Calu3 (cell line): ENCODE measurements around the gene MRPL9. TPM values are rescaled to one million over a fixed set of nuclear protein-coding genes. Genes with fewer than 3 reads are reported as not detected.
"Not testable (repeated sequence)": the region's sequence is repeated elsewhere in the genome, so short reads cannot be mapped to it uniquely, and the experiment has no call there.

Experiments
- BruUV-seq: library from RNA; stranded (reverse); fragments of 400-500 nt; replicated peaks from 2 replicates; lab custom pipeline; 2021; lab: Mats Ljungman, UMichigan
- CTCF ChIA-PET: fragments of 300-600 bp; sonication (Branson Sonifier 250); formaldehyde crosslinking; loops from one replicate; lab custom pipeline; 2022; ENCODE audit warnings: antibody characterized with exemption; lab: Charles Lee
- DNase-seq: peaks from one replicate; pipeline ENCODE4 v3.0.0; 2022
- H3K27ac Mint-ChIP-seq: one replicate; pipeline ENCODE4 v1.8.0; 2022; ENCODE audit warnings: mixed read lengths; ENCODE audit not compliant: unreplicated experiment
- H3K27me3 Mint-ChIP-seq: one replicate; pipeline ENCODE4 v1.8.0; 2022; ENCODE audit warnings: mixed read lengths; ENCODE audit not compliant: unreplicated experiment
- H3K36me3 Mint-ChIP-seq: one replicate; pipeline ENCODE4 v1.8.0; 2022; ENCODE audit warnings: mild to moderate bottlenecking, moderate library complexity, mixed read lengths; ENCODE audit not compliant: insufficient read depth, unreplicated experiment
- H3K4me1 Mint-ChIP-seq: one replicate; pipeline ENCODE4 v1.8.0; 2022; ENCODE audit warnings: mild to moderate bottlenecking, low read depth, mixed read lengths; ENCODE audit not compliant: unreplicated experiment
- H3K4me3 Mint-ChIP-seq: one replicate; pipeline ENCODE4 v1.8.0; 2022; ENCODE audit warnings: mild to moderate bottlenecking, low read depth, moderate library complexity, mixed read lengths; ENCODE audit not compliant: unreplicated experiment
- H3K9me3 Mint-ChIP-seq: one replicate; pipeline ENCODE4 v1.8.0; 2022; ENCODE audit warnings: low read depth, mixed read lengths; ENCODE audit not compliant: unreplicated experiment
- intact Hi-C: fragments of 100-400 bp; cut with micrococcal nuclease; formaldehyde crosslinking; loops from one replicate; pipeline ENCODE4 v1.10.0; 2022; ENCODE audit not compliant: unreplicated experiment
- total RNA-seq: library from RNA; stranded (reverse); gene quantifications from 2 replicates; pipeline ENCODE4 v1.2.3, GENCODE V29; 2022
- TF ChIP-seq, protein P1 (sequence below): fragments of 200-600 bp; IDR thresholded peaks from one replicate; pipeline ENCODE4 v1.8.0; 2022; ENCODE audit warnings: antibody characterized with exemption; ENCODE audit not compliant: unreplicated experiment

The MRPL9 gene
- total RNA-seq, 1 experiment from 2014 or later: 118 TPM

DNA sequence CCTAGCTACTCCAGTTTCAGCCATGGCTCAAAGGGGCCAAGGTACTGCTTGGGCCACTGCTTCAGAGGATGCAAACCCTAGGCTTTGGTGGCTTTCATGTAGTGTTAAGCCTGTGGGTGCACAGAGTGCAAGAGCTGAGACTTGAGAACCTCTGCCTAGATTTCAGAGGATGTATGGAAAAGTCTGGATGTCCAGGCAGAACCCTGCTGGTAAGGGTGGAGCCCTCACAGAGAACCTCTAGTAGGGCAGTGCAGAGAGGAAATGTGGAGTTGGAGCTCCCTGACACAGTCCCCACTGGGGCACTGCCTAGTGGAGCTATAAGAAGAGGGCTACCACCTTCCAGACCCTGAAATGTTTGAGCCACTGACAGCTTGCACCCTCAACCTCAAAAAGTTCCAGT lies 25.8 kb downstream of the MRPL9 start:
- CTCF ChIA-PET: no interaction called here
- Mint-ChIP-seq H3K27me3 (no peaks in the 10 kb centered on the region), H3K4me1 (peaks cover 25% of the 10 kb centered on the region), H3K27ac (no peak overlapping the region), H3K4me3 (no peak overlapping the region), H3K9me3 (peaks cover 6% of the 10 kb centered on the region), H3K36me3 (peaks cover 2% of the 10 kb centered on the region)
- TF ChIP-seq, protein P1, sequence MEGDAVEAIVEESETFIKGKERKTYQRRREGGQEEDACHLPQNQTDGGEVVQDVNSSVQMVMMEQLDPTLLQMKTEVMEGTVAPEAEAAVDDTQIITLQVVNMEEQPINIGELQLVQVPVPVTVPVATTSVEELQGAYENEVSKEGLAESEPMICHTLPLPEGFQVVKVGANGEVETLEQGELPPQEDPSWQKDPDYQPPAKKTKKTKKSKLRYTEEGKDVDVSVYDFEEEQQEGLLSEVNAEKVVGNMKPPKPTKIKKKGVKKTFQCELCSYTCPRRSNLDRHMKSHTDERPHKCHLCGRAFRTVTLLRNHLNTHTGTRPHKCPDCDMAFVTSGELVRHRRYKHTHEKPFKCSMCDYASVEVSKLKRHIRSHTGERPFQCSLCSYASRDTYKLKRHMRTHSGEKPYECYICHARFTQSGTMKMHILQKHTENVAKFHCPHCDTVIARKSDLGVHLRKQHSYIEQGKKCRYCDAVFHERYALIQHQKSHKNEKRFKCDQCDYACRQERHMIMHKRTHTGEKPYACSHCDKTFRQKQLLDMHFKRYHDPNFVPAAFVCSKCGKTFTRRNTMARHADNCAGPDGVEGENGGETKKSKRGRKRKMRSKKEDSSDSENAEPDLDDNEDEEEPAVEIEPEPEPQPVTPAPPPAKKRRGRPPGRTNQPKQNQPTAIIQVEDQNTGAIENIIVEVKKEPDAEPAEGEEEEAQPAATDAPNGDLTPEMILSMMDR: no peak
- intact Hi-C loops: loop anchor here (5.0 kb wide), 2 partner anchors 195 to 295 kb away; partner anchors contain the start of gene TUFT1
- BruUV-seq: no TSS peak
- no peak for DNase-seq

DNA sequence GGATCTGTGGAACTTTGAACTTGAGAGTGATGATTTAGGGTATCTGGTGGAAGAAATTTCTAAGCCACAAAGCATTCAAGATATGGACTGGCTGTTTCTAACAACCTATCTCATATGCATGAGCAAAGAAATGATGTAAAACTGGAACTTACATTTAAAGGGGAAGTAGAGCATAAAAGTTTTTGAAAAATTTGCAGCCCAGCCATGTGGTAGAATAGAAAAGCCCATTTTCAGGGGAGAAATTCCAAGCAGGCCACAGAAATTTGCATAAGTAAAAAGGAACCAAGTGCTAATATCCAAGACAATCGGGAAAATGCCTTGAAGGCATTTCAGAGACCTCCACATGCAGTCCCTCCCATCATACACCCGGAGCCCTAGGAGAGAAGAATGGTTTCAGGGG lies 26.3 kb downstream of the MRPL9 start:
- Mint-ChIP-seq H3K4me3 (no peak overlapping the region), H3K27ac (no peak overlapping the region), H3K4me1 (peaks cover 30% of the 10 kb centered on the region), H3K27me3 (no peaks in the 10 kb centered on the region), H3K36me3 (peaks cover 3% of the 10 kb centered on the region), H3K9me3 (peaks cover 6% of the 10 kb centered on the region)
- no peak for DNase-seq
- CTCF ChIA-PET: no interaction called here
- TF ChIP-seq, protein P1: no peak
- intact Hi-C loops: loop anchor here (5.0 kb wide), 2 partner anchors 195 to 295 kb away; partner anchors contain the start of gene TUFT1
- BruUV-seq: no TSS peak

DNA sequence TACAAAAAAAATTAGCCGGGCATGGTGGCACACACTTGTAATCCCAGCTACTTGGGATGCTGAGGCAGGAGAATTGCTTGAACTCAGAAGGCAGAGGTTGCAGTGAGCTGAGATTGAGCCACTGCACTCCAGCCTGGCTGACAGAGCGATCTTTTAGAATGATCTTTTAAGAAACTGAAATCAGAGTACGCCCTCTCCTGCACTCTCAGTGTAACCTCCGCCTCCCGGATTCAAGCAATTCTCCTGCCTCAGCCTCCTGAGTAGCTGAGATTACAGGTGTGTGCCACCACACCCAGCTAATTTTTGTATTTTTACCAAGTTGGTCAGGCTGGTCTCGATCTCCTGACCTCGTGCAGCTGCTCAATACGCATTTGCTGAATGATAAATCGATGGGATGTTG lies 29.3 kb downstream of the MRPL9 start:
- not testable (repeated sequence) for H3K4me3 Mint-ChIP-seq, H3K27me3 Mint-ChIP-seq, BruUV-seq, H3K36me3 Mint-ChIP-seq, H3K27ac Mint-ChIP-seq, DNase-seq, H3K9me3 Mint-ChIP-seq
- CTCF ChIA-PET: interaction anchor here (0.9 to 1.5 kb wide), 5 partner anchors 17 to 103 kb away, joined by 3 to 17 read pairs (median 5); partner anchors contain the start of gene MRPL9
- intact Hi-C loops: loop anchor here (2.0 kb wide), 1 partner anchor 139 kb away; no protein-coding TSS in a partner anchor
- H3K4me1 Mint-ChIP-seq: peaks cover 38% of the 10 kb centered on the region

DNA sequence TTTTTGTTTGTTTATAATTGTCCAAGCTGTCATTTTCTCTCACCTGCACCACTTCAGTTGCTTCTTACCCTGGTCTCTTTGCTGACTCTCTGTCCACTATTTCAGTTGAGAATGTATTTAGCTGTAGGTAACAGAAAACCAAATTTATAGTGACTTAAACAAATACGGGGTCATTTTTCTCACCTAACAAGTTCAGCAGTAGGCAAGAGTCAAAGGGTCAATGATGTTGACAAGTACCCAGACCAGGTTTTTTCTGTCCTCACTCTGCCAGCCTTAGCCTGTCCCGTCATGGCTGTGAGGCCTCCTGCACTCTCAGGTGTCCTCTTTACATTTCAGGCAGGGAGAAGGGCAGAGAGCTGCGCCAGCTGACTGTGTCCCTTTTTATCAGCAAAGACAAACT lies 30.2 kb downstream of the MRPL9 start:
- peaks cover 8% of the 10 kb centered on the region for H3K9me3 Mint-ChIP-seq
- BruUV-seq: no TSS peak
- H3K4me3 Mint-ChIP-seq: no peak overlapping the region
- H3K27me3 Mint-ChIP-seq: no peaks in the 10 kb centered on the region
- H3K27ac Mint-ChIP-seq: no peak overlapping the region
- TF ChIP-seq, protein P1: no peak
- intact Hi-C loops: no loop called here
- peaks cover 44% of the 10 kb centered on the region for H3K4me1 Mint-ChIP-seq
- H3K36me3 Mint-ChIP-seq: peaks cover 10% of the 10 kb centered on the region
- CTCF ChIA-PET: interaction anchor here (0.6 to 1.5 kb wide), 5 partner anchors 16 to 397 kb away, joined by 3 to 5 read pairs (median 3); no protein-coding TSS in a partner anchor
- DNase-seq: no peak

DNA sequence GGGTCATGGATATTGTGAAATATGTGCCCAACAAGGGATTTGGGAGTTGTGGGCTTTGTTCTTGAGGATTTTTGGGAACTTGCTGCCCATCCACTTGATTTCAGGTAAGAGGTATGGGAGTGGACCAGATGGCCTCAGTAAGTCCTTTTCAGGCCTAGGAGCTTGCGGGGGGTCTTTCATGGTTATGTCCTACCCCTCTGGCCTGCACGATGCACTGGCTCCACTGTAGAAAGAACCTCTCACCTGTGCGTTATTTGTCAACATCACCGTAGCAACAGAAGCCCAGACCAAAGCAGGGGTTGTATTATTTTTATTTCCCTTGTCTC lies 33.4 kb downstream of the MRPL9 start:
- H3K9me3 Mint-ChIP-seq: peaks cover 2% of the 10 kb centered on the region
- TF ChIP-seq, protein P1: no peak
- CTCF ChIA-PET: interaction anchor here (0.6 to 2.3 kb wide), 8 partner anchors 9 to 186 kb away, joined by 3 to 7 read pairs (median 4); partner anchors contain the start of gene RIIAD1
- no peak for DNase-seq
- H3K4me1 Mint-ChIP-seq: peaks cover 39% of the 10 kb centered on the region
- BruUV-seq: no TSS peak
- no peak overlapping the region for H3K4me3 Mint-ChIP-seq
- H3K27me3 Mint-ChIP-seq: no peaks in the 10 kb centered on the region
- H3K36me3 Mint-ChIP-seq: peaks cover 10% of the 10 kb centered on the region
- H3K27ac Mint-ChIP-seq: peak overlapping the region; percentile 63
- intact Hi-C loops: no loop called here
